GM23338 (cell line): ENCODE measurements around the gene PAM.

ENCODE experiments used
- CREB1 ChIP-seq: fragments of 250-450 bp; sonication (Bioruptor Pico); IDR thresholded peaks from 2 replicates; pipeline ENCODE4 v1.5.0; 2020; ENCODE audit warnings: low read depth, mild to moderate bottlenecking, moderate library complexity
- CTCF ChIP-seq, 2 experiments: fragments of 200-600 bp in 1 of 2; sonication (generic) in 1 of 2; conservative IDR thresholded peaks; 2 replicates each; pipeline versions ENCODE4 v1.5.1 to v1.6.1; 2016 to 2017; ENCODE audit warnings: antibody characterized with exemption in 2 of 2, low read depth in 2 of 2, mild to moderate bottlenecking in 2 of 2, moderate library complexity in 1 of 2
- EZH2 ChIP-seq: fragments of 200-600 bp; sonication (generic); IDR thresholded peaks from one replicate; pipeline ENCODE4 v1.8.0; 2017; ENCODE audit warnings: antibody characterized with exemption, mild to moderate bottlenecking, low read depth; ENCODE audit not compliant: unreplicated experiment
- EZH2phosphoT487 ChIP-seq: fragments of 200-600 bp; sonication (generic); IDR thresholded peaks from one replicate; pipeline ENCODE4 v1.8.1; 2018; ENCODE audit warnings: antibody characterized with exemption; ENCODE audit not compliant: unreplicated experiment
- JUNB ChIP-seq: IDR thresholded peaks from one replicate; pipeline ENCODE4 v1.6.1; 2016; ENCODE audit warnings: antibody characterized with exemption; ENCODE audit not compliant: unreplicated experiment
- NANOG ChIP-seq: IDR thresholded peaks from 2 replicates; pipeline ENCODE4 v1.6.1; 2016; ENCODE audit warnings: antibody characterized with exemption, borderline replicate concordance
- POLR2AphosphoS5 ChIP-seq: IDR thresholded peaks from 2 replicates; pipeline ENCODE4 v1.6.1; 2016; ENCODE audit warnings: antibody characterized with exemption, low read depth
- REST ChIP-seq: IDR thresholded peaks from one replicate; pipeline ENCODE4 v1.6.1; 2018; ENCODE audit warnings: antibody characterized with exemption; ENCODE audit not compliant: unreplicated experiment
- STAT1 ChIP-seq: IDR thresholded peaks from one replicate; pipeline ENCODE4 v1.6.1; 2016; ENCODE audit warnings: antibody characterized with exemption; ENCODE audit not compliant: unreplicated experiment
- ZNF331 ChIP-seq: fragments of 250-450 bp; sonication (Bioruptor Pico); IDR thresholded peaks from 2 replicates; pipeline ENCODE4 v1.5.0; 2020; ENCODE audit warnings: low read depth, mild to moderate bottlenecking, moderate library complexity
- TF ChIP-seq, protein P1 (sequence below): IDR thresholded peaks from 2 replicates; pipeline ENCODE4 v1.6.1; 2016; ENCODE audit warnings: antibody characterized with exemption

DNA sequence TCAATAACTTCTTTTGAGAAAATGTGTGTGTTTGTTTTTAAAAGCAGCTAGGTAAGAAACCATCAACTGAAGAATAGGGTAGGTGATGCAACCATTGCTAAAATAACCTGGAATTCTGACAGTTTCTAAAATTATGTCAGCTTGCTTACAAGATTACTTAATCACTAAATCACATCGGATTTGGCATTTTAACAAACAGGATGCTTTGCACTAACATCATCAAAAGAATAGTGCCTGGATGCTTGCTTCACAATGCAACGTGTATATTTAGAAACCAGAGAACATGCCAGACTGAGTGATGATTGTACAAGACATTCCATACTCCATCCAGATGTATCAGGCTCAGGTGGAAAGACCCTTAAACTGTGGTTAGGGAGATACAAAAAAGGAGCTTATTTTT lies 43.9 kb downstream of the PAM start:
- TF ChIP-seq CTCF (conservative IDR thresholded peaks at IDR 0.05; ENCODE audit: low read depth in 2 of 2) (no peak), POLR2AphosphoS5 (no peak), REST (no peak), STAT1 (no peak), EZH2phosphoT487 (no peak), EZH2 (no peak), JUNB (no peak), NANOG (no peak), CREB1 (CRISPR knock-in tag) (no peak), ZNF331 (CRISPR knock-in tag) (no peak)
- TF ChIP-seq, protein P1, sequence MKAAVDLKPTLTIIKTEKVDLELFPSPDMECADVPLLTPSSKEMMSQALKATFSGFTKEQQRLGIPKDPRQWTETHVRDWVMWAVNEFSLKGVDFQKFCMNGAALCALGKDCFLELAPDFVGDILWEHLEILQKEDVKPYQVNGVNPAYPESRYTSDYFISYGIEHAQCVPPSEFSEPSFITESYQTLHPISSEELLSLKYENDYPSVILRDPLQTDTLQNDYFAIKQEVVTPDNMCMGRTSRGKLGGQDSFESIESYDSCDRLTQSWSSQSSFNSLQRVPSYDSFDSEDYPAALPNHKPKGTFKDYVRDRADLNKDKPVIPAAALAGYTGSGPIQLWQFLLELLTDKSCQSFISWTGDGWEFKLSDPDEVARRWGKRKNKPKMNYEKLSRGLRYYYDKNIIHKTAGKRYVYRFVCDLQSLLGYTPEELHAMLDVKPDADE, result no peak
